ENCODE data around the gene PTPRG.

The PTPRG gene

GRCh38 chr3:61769266-61769990 lies 208.1 kb downstream of the PTPRG start:
- H3K27me3 ChIP-seq (replicated peaks; ENCODE audit: control insufficient read depth, insufficient read depth, low read length) = no peaks in the 10 kb centered on the region
- TF ChIP-seq CTCF (IDR thresholded peaks at IDR 0.05; ENCODE audit: insufficient read depth, low read length, poor library complexity, severe bottlenecking) = no peak
- DNase-seq (ENCODE audit: extremely low read depth, insufficient read length) = no peak
- H3K36me3 ChIP-seq (ENCODE audit: control insufficient read depth, insufficient read depth, low read length) = no peaks in the 10 kb centered on the region
- H3K4me3 ChIP-seq (replicated peaks; ENCODE audit: low read depth, low read length) = no peak overlapping the region

GRCh38 chr3:61771976-61772375 lies 210.6 kb downstream of the PTPRG start:
- DNase-seq (ENCODE audit: extremely low read depth, insufficient read length) = no peak
- no peaks in the 10 kb centered on the region for H3K27me3 ChIP-seq (replicated peaks; ENCODE audit: control insufficient read depth, insufficient read depth, low read length)
- H3K4me3 ChIP-seq (replicated peaks; ENCODE audit: low read depth, low read length) = no peak overlapping the region
- no peaks in the 10 kb centered on the region for H3K36me3 ChIP-seq (ENCODE audit: control insufficient read depth, insufficient read depth, low read length)
- TF ChIP-seq CTCF (IDR thresholded peaks at IDR 0.05; ENCODE audit: insufficient read depth, low read length, poor library complexity, severe bottlenecking) = no peak

- H3K4me3 ChIP-seq (replicated peaks; ENCODE audit: low read depth, low read length) = no peak overlapping the region
- DNase-seq (ENCODE audit: extremely low read depth, insufficient read length) = no peak
- no peak for TF ChIP-seq CTCF (IDR thresholded peaks at IDR 0.05; ENCODE audit: insufficient read depth, low read length, poor library complexity, severe bottlenecking)
- H3K36me3 ChIP-seq (ENCODE audit: control insufficient read depth, insufficient read depth, low read length) = no peaks in the 10 kb centered on the region
- H3K27me3 ChIP-seq (replicated peaks; ENCODE audit: control insufficient read depth, insufficient read depth, low read length) = no peaks in the 10 kb centered on the region
Measured at GRCh38 chr3:61772456-61772855, 211.1 kb downstream of the PTPRG start.

GRCh38 chr3:61774279-61774890 lies 213.0 kb downstream of the PTPRG start:
- no peak for DNase-seq (ENCODE audit: extremely low read depth, insufficient read length)
- TF ChIP-seq CTCF (IDR thresholded peaks at IDR 0.05; ENCODE audit: insufficient read depth, low read length, poor library complexity, severe bottlenecking) = no peak
- no peak overlapping the region for H3K4me3 ChIP-seq (replicated peaks; ENCODE audit: low read depth, low read length)

GRCh38 chr3:61776390-61776789 lies 215.0 kb downstream of the PTPRG start:
- H3K27me3 ChIP-seq (replicated peaks; ENCODE audit: control insufficient read depth, insufficient read depth, low read length) = no peaks in the 10 kb centered on the region
- no peak for TF ChIP-seq CTCF (IDR thresholded peaks at IDR 0.05; ENCODE audit: insufficient read depth, low read length, poor library complexity, severe bottlenecking)
- no peaks in the 10 kb centered on the region for H3K36me3 ChIP-seq (ENCODE audit: control insufficient read depth, insufficient read depth, low read length)
- DNase-seq (ENCODE audit: extremely low read depth, insufficient read length) = no peak
- H3K4me3 ChIP-seq (replicated peaks; ENCODE audit: low read depth, low read length) = no peak overlapping the region

More at GRCh38 chr3:61774279-61774890, 213.0 kb downstream of the PTPRG start:
- Histone ChIP-seq H3K27me3 (replicated peaks; ENCODE audit: control insufficient read depth, insufficient read depth, low read length) (no peaks in the 10 kb centered on the region), H3K36me3 (ENCODE audit: control insufficient read depth, insufficient read depth, low read length) (no peaks in the 10 kb centered on the region)
